Measurements from ENCODE around the gene RAC3. TPM values are rescaled to one million over a fixed set of nuclear protein-coding genes. Genes with fewer than 3 reads are reported as not detected.

RAC3 gene
- total RNA-seq, 4 donors from 2014 or later: 13.7 to 34.1 (median 14.8) TPM

DNA sequence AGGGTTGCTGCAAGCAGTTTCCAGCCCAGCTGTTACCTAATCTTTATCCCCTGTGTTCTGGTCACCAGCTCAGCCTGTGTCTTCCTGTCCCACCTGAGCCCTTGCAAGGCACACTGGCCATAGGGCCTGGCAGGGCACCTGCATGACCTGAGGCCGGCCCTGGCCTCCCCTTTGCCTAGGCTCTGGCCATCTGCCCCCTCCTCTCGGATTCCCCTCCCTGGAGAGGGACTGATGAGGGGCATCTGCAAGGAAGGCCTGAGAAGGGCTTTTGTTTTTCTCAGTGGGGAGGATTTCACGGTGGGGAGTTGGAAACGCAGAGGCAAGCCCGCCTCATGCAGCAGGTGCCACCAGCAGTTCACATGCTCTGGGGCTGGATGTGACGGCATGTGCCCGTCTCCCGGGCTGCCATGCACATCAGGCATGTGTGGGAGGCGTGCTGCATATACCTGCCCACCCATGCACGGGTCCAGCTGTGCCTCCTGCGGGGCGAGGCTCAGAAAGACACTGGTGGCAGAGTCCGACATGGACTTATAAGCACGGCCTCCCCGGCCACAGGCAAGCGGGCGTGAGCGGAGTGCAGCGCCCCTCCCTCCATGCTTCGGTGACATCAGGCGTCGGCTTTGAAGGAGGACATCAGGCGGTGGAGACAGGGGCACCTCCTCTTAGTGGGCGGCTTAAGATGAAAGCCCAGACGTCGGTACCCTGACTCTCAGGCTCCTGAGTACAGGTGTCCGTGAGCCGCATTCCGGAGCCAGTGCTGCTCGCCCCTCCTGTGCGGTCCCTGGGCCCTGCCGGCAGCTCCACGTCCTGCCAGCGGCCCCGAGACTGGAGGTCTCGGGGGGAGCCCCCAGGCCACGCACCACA lies 37.5 kb upstream of the RAC3 start:
- TF ChIP-seq POLR2A (IDR thresholded peaks at IDR 0.05) (no peak), POLR2AphosphoS5 (IDR thresholded peaks at IDR 0.05) (no peak), EP300 (IDR thresholded peaks at IDR 0.05) (no peak)
- TF ChIP-seq, protein P1, sequence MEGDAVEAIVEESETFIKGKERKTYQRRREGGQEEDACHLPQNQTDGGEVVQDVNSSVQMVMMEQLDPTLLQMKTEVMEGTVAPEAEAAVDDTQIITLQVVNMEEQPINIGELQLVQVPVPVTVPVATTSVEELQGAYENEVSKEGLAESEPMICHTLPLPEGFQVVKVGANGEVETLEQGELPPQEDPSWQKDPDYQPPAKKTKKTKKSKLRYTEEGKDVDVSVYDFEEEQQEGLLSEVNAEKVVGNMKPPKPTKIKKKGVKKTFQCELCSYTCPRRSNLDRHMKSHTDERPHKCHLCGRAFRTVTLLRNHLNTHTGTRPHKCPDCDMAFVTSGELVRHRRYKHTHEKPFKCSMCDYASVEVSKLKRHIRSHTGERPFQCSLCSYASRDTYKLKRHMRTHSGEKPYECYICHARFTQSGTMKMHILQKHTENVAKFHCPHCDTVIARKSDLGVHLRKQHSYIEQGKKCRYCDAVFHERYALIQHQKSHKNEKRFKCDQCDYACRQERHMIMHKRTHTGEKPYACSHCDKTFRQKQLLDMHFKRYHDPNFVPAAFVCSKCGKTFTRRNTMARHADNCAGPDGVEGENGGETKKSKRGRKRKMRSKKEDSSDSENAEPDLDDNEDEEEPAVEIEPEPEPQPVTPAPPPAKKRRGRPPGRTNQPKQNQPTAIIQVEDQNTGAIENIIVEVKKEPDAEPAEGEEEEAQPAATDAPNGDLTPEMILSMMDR (IDR thresholded peaks at IDR 0.05): no peak
- H3K36me3 ChIP-seq: peaks cover 13% of the 10 kb centered on the region
- peaks cover 24% of the 10 kb centered on the region for H3K4me1 ChIP-seq
- H3K4me3 ChIP-seq: no peak overlapping the region
- no peak for DNase-seq (ENCODE audit: low spot score in 2 of 2)
- H3K9me3 ChIP-seq: no peaks in the 10 kb centered on the region
- H3K27me3 ChIP-seq: no peaks in the 10 kb centered on the region
- no peak overlapping the region for H3K27ac ChIP-seq
- 89% methylated on average over 9 of the region's 37 CpGs for WGBS

DNA sequence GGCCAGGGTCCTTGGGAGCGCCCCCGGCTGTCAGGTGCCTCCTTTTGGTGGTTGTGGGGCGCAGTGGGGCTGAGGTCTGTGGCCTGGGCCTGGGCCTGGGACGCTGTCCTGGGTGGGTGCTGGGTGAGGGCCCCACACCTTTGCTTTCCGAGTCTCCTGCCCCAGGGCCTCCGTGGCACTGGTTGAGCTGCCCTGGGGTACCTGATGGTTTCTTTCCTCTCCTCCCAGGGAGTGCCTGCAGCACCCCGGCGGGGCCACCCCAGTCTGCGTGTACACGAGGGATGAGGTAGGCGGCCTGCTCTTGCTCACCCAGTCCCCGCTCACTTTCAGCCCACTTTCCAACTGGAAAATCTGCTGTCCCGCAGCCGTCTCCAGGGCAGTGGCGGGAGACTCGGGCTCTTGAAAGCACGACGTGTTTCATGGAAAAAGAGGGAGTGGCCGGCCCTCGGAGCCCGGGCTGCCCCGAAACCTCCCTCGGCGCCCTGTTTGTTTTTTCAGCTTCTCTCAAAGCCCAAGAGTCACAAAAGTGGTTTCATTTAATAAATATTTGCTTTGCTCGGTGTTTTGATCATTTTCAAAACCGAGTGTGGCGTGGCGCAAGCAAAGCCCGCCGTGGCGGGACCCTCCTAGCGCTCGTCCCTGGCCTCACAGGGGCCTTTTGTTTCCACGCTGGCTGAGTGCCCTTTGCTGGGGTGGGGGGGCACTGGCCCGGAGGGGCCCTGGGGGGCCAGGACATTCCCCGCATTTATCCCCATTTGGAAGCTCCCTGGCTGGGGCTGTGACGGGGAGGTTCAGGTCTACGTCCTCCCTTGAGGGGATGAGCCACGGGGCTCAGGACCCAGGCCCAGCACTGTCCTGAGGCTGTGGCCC lies 36.6 kb upstream of the RAC3 start:
- 91% methylated on average over 22 of the region's 39 CpGs for WGBS
- Histone ChIP-seq H3K27me3 (no peaks in the 10 kb centered on the region), H3K27ac (no peak overlapping the region), H3K4me3 (no peak overlapping the region), H3K4me1 (peaks cover 24% of the 10 kb centered on the region), H3K9me3 (no peaks in the 10 kb centered on the region), H3K36me3 (peaks cover 13% of the 10 kb centered on the region)
- DNase-seq (ENCODE audit: low spot score in 2 of 2): no peak
- no peak for TF ChIP-seq EP300 (IDR thresholded peaks at IDR 0.05)
- TF ChIP-seq, protein P1 (IDR thresholded peaks at IDR 0.05): no peak
- no peak for TF ChIP-seq POLR2AphosphoS5 (IDR thresholded peaks at IDR 0.05)
- no peak for TF ChIP-seq POLR2A (IDR thresholded peaks at IDR 0.05)

DNA sequence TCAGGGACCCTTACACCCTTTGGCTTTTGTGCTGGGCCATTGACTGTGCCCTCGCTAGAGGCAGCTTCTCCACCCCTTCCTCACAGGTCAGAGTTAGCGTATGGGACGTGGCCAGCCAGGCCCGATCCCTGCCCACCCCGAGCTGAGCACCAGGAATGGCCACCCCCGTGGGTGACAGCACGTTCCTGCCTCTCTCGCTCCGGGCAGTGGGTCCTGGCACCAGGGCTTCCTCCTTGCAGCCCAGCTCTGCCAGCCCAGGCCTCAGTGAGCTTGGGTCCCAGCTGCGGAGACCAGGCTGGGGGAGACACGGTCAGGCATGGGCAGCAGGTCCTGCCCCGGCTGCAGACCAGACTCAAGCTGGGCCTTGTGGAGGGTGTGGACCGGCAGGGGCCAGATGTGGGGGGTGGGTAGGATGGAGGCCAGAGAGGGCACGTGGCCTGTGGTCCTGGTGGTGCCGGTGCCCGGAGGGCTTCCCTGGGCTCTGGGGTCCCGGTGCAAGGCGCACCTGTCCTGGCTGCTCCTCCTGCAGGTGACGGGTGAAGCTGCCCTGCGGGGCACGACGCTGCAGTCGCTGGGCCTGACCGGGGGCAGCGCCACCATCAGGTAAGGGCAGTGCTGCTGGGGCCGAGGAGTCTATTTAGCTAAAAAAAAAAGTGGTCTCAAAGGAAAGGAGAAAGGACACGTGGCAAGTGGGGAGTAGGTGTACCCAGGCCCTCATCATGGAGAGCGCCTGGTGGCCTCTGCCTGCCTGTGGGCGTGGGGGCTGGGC lies 35.8 kb upstream of the RAC3 start:
- H3K27ac ChIP-seq: no peak overlapping the region
- TF ChIP-seq POLR2A (IDR thresholded peaks at IDR 0.05): no peak
- no peak for TF ChIP-seq POLR2AphosphoS5 (IDR thresholded peaks at IDR 0.05)
- no peak for TF ChIP-seq EP300 (IDR thresholded peaks at IDR 0.05)
- TF ChIP-seq, protein P1 (IDR thresholded peaks at IDR 0.05): no peak
- DNase-seq (ENCODE audit: low spot score in 2 of 2): no peak
- WGBS: 95% methylated on average over 21 of the region's 29 CpGs
- peaks cover 13% of the 10 kb centered on the region for H3K36me3 ChIP-seq
- no peaks in the 10 kb centered on the region for H3K9me3 ChIP-seq
- H3K4me3 ChIP-seq: no peak overlapping the region
- no peaks in the 10 kb centered on the region for H3K27me3 ChIP-seq
- H3K4me1 ChIP-seq: peaks cover 29% of the 10 kb centered on the region

DNA sequence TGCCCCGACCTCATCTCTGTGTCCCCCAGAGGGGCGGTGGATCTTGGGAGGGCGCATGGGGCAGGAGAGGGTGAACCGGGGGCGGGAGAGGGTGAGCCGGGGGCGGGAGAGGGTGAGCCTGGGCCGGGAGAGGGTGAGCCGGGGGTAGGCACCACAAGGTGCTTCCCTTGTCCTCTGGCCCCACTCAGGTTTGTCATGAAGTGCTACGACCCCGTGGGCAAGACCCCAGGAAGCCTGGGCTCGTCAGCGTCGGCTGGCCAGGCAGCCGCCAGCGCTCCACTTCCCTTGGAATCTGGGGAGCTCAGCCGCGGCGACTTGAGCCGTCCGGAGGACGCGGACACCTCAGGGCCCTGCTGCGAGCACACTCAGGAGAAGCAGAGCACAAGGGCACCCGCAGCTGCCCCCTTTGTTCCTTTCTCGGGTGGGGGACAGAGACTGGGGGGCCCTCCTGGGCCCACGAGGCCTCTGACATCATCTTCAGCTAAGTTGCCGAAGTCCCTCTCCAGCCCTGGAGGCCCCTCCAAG lies 35.2 kb upstream of the RAC3 start:
- H3K9me3 ChIP-seq: no peaks in the 10 kb centered on the region
- H3K27me3 ChIP-seq: no peaks in the 10 kb centered on the region
- no peak for TF ChIP-seq POLR2A (IDR thresholded peaks at IDR 0.05)
- no peak for TF ChIP-seq POLR2AphosphoS5 (IDR thresholded peaks at IDR 0.05)
- TF ChIP-seq, protein P1 (IDR thresholded peaks at IDR 0.05): no peak
- TF ChIP-seq EP300 (IDR thresholded peaks at IDR 0.05): no peak
- H3K4me3 ChIP-seq: no peak overlapping the region
- peaks cover 13% of the 10 kb centered on the region for H3K36me3 ChIP-seq
- H3K4me1 ChIP-seq: peaks cover 22% of the 10 kb centered on the region
- DNase-seq (ENCODE audit: low spot score in 2 of 2): no peak
- WGBS: 87% methylated on average over 16 of the region's 28 CpGs
- no peak overlapping the region for H3K27ac ChIP-seq
